GM19468 (cell line): ENCODE results near the gene POU3F2.

Experiments used
- ATAC-seq: cut with Tn5 transposase; IDR thresholded peaks from one replicate; pipeline ENCODE4 v1.9.1; 2021; ENCODE audit warnings: mild to moderate bottlenecking, moderate library complexity, moderate number of reproducible peaks; ENCODE audit not compliant: unreplicated experiment; ENCODE audit errors: extremely low read depth

POU3F2 gene

DNA sequence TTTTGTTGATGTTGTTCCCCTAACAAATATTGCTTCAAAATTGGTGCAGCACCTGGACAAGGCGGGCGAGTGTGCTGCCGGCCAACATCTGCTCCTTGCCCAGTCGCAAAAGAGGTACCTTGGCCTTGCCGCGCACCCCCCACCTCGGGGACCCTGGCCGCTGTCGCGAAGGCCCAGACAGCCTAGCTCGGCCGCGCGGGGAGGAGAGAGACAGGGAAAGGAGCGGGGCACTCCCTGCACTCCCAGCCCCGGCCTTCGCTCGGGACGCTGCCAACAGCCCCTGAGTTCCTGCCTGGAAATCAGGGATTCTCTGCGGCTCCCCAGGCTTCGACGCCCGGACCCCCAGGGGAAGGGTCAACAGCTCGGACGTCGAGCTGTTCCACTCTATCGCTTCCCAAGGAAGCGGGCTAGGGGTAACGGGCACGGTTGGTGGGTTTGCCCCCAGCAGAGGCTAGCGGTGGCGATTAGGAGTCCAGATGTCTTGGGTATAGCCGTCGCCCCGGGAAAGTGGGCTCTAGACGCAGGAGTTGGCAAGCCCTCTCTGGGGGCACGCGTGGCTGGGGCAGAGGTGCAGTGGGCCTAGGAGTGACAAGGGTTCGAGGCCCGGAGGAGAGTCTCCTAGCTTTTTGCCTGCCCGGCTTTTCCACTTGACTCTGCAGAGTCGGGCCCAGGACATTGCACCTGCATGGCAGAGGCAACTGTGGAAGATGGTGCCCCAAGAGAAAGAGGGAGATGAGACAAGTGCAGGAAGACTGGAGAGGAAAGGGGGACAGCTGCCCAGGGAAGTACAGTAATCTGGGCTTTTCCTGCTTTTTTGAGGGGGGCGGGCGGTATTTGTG is 8.2 kb downstream of the POU3F2 start:
- ATAC-seq: no peak

DNA sequence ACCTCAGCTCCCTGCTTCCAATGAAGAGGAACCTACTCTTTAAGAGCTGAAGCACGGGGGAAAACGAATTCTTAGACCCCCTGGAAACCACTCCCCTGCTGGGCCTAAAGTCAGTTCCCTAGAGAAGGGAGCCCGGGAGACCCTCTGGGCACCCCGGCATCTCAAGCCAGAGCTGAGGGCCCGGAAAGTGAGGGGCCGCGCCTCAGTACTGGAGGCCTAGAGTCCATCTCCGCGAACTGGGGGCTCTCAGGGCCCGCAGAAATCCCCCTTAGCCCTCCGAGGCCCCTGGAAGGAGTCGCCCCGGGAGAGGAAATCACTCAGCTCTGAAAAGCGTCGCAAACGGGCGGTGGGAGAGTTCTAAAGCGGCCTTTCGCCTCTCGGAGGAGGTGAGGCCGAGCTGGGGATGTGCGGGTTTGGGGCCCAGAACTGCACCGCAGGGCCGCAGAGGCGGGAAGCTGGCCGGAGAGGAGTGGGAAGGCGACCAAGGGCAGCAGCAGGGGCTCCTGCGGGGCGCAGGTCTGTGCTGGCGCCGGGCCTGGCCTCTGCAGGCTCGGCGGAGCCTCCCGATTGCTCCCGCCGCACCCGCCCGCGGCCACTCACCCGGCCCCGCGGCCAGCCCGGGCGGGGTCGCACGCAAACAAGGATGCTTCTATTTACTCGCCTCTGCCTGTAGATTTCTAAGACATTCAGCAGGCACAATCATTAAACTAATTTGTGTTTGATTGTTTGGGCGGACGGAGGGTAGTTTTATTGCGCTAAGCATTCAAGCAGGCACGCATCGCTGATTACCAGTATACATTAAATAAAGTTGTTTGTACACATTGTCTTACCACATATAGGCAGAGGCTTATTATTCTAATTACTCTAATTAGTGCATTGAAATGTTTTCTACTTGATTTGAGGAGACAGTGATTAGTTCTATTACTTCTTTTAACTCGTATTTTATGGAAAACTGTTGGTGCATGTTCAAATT is 9.2 kb downstream of the POU3F2 start:
- no peak for ATAC-seq

DNA sequence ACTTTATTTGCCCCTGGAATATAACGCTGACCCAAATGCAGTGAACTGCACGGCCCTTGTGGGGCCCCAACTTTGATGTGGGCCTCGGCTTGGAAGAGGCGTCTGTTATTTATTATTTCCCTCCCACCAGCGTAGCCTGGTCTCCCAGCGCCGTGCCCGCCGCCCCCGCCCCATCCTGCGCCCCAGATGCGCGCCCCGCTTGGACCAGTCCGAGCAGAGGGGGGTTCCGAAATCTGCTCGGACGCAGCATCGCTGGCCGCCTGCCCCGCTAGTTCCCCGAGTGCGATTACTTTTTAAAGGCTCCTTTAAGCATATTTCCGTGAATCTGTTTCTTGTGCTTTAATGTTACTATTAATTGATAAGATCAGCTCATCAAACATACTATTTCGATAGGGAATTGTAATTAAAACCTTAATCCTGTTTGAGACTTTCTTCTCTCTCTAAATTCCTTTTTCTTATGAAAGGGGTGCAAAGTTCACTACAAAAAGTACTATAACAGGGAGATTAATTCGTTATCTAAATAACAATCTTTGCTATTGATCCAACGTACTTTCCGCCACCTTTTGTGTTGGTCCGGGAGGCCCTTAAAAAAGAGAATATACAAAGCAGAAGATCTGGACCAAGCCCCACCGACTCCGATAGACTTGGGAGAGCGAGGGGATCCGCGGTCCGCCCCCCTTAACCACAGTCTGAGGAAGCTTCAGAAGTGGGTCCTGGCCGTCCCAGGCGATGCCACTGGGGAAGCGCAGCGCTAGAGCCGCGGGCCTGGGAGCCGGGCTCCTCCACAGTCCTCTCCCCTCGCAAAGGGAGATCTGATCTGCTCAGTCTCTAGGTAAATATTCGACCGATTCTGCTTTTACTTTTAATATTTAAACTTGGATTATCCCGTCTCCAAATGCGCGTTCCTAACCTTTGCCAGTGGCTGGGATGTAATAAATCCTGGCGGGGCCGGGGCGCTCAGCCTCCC is 10.2 kb downstream of the POU3F2 start:
- ATAC-seq: no peak

DNA sequence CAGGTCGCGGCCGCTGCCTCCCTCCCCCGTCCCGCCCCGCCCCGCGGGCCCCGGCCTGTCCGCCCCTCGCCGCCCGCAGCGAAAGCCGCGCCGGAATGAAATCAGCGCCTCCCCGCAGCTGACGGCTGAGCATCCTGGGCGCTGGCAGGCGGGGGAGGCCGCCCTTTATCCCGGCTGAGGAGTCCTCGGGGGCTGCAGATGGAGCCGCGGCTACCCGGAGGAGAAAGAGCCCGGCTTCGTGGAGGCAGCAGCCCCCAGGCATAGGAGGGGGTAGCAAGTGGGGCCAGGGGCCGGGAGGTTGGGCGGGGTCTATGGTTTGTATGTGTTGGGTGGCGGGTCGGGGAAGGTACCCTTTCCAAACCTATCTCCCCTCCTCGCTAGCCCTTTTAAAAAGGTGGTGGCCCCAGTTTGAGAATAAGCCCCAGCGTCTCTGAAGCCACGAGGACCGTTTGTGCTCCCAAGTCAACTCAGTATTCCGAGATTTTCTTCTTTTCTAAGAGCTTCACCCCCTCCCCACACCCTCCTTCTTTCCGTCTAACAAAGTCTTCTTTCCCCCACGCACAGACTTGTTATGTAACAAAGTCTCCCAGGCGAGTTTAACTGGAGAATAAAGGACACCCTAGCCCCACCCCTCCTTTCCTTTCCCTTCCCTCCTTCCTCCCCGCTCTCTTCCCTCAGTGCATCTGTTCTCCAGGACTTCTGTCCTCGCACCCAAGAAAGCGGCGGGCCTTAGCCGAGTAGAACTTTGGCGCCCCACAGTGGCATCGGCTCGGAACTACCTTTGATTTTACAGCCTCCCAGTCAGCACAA is 11.0 kb downstream of the POU3F2 start:
- ATAC-seq: no peak

DNA sequence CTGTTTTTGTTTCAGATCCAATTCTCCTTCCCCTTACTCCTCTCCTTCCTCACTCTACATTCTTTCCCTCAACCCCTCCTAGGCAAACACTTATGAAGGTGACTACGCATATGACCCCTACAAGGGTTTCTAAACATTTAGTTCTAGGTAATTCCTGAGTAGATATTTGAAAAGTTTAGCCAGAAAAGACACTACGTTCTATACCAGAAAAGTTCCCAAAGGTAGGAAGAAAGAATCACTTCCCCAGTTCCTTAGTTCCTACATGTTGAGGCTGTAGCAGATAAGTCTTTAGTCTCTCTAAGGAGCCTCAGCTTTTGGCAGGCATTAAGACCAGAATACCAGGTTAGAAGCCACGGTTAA is 11.6 kb downstream of the POU3F2 start:
- ATAC-seq: no peak

DNA sequence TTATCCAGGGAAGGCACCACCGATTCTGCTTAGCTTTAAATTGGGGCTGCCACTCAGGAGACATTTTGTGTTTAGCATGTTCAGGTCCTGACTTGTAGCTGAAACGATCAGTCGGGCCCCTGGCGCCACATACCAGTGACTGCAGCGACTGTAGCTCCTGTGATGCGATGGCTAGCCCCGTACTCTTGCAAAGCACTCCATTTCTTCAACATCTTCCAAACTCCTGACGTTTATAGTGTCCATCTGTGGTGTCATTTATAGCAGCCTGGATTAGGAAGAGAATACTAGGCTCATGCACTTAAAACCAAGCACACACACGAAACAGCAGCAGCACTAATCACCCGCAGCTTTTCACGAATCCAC is 13.0 kb downstream of the POU3F2 start:
- no peak for ATAC-seq

DNA sequence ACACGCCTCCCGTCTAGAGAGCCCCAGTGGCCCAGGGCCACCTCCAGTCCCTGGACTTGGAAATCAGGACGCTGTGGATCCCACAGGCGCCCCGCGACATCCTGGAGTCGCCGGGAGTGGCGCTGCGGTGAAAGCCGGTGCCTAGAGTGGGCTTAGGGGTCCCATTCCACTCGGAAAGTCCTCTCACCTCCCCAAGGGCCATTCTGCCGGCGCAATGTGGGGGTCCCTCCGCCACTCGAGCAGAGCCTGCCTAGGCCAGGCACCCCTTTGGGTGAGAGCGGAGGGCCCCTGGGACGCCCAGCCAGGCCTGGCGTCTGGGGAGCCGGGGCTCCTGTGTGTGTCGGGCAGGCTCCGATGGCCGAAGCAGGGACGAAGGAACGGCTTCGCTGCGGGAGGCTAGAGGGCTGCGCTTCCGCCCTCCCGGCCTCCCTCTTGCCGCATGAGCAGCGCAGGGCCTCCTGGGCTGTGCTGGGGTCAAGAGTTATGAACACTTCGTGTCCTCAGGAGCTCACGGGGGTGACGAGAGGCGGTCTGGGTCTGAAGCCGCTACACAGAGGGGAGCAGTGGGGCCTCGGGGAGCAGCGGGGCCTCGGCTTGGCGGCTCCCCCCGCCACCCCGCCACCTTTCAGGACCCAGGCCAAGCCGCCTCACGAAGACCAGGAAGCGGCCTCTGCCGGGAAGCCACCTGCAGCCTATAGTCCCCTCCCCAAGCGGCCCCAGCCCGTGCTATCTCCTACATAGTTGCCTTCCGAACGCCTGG is 13.6 kb downstream of the POU3F2 start:
- no peak for ATAC-seq

DNA sequence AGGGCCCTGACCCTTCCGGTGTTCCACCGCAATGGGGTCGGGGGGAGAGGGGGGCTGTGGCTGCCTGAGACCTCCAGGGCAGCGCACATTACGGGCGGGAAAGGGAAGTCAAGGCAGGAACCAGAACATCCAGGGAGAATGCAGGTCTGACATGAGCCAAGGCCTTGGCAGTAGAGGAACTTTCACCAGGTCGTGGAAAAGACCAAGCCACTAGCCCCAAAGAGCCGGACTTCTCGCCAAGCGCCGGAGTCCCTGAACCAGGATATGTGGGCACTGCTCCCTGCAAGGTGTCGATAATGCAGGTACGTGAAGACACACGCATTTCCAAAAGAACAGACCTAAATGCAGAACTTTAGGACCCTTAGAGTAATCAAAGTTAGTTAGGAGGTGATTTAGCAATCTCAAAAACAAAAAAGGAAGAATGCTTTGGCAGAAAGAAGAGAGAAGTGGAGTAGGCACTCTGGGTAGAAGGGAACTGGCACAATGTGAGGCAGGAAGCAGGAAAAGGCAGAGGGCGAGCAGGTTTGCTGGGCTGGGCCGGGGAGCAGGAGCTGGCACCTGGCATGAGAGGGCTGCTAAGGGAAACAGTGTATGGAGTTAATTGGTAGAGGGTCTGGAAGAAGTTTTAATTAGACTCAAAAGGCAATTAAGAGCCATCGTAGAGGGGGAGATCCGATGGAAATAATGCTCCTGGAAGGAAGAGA is 14.3 kb downstream of the POU3F2 start:
- ATAC-seq: no peak

DNA sequence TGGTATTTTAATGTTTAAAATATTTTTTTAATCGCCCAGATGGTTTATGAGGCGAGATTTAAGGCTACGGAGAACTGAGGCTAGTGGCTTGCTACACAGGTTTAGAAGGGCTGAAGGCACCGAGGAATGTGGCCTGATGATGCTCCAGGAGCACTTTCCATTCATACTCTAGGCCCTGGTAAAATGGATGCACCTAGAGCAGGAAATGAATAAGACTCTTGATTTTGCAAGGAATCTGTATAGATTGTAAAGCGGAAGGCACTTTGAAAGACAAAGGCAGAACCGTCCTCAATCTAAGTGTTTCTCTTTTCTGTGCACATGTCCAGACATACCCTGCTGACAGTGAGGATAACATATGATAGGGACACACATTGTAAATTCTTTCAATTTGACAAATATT is 30.1 kb downstream of the POU3F2 start:
- no peak for ATAC-seq

DNA sequence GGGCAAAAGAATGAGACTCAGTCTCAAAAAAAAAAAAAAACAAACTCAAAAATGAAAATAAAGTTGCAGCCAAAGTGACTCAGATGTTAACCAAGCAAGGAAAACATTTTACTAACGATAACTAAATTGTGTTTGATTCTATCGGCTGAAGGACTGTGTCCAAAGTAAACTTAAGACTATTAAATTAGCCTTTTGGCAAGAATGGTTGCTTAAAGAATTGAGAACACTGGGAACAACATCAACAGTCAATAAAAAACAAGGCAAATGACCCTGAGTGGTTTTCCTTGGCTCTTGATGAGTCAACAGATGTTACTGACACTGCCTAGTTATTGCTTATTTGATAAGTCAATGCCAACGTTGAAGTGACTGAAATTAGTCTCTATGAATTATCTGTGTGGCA is 36.7 kb downstream of the POU3F2 start:
- no peak for ATAC-seq

DNA sequence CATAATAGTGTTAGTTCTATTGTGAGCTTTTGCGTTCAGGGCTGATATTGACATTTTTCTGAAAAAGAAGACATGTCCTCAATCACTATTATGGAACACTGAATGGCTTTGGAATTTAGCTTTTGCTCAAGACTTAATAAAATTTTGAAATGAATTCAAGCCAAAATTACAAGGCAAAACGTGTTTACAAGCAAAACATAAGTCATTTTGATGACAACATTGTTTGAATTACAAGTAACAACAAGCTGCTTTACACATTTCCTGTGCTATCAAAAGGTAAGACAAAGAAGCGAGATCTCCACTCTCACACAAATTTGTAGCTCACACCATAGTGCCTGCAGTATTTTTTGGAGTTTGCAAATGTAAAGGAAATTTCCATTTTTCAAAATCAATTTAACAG is 37.4 kb downstream of the POU3F2 start:
- no peak for ATAC-seq

DNA sequence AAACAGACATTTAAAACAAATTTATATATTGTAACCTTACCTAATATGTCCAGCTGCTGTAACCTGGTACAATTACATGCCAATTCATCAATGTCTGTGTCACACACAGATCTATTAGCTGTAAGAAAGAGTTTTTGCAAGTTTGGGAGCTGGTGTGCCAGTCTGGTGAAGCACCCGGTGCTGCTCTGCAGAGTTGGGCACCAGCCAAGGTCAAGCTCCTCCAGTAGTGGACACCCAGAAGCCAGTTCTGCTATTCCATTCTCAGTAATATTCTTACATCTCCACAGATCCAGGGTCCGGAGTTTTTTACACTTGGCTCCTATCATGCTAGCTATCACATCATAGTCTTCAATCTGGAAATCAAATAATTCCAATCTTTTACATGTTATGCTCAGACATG is 41.0 kb downstream of the POU3F2 start:
- no peak for ATAC-seq

DNA sequence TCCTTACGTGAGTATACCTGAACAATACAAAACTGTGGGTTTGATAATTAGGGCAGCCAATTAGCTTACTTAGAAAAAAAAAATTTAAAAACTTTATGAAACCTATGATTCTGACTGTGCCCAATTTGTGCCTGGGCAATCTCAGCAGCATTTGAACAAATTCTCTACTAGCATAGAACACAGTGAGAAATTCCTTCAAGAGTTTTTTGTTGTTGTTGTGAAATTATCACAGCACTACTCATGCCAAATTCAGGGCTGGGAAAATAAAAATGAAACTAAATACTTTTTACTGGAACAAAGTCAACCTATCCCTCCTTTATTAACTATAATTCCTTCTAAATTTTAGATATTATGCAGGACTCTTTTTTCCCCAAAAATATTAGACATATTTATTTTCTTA is 42.9 kb downstream of the POU3F2 start:
- no peak for ATAC-seq

DNA sequence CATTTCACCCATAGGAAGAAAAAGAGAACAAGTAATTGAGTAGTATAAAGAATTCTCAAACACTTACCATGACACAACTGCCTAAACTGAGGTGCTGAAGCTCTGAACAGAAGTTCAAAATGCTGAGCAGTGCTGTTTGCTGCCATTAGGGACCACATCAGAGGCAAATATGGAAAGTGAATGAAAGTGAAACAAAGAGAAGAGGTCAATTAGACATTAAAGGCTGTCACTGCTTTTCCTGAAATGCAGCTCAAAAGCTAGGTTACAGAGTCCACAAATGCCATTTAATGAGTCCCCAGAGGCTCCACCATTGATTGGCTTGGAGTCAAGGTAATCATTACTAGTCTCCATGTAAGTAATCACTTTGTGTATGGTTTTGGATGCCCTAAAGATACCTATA is 46.1 kb downstream of the POU3F2 start:
- ATAC-seq: peak; percentile 64

DNA sequence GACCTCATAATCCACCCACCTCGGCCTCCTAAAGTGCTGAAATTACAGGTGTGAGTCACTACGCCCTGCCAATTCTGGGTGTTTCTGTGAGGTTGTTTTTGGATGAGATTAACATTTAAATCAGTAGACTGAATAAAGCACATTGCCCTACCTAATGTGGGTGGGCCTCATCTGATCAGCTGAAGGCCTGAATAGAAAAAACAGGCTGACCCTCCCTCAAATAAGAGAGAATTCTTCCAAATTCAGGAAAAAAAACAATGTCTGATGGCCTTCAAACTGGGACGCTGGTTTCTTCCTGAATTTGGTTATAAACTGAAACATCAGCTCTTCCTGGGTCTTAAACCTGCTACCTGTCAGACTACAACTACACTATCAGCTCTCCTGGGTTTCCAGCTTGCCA is 51.0 kb downstream of the POU3F2 start:
- no peak for ATAC-seq

DNA sequence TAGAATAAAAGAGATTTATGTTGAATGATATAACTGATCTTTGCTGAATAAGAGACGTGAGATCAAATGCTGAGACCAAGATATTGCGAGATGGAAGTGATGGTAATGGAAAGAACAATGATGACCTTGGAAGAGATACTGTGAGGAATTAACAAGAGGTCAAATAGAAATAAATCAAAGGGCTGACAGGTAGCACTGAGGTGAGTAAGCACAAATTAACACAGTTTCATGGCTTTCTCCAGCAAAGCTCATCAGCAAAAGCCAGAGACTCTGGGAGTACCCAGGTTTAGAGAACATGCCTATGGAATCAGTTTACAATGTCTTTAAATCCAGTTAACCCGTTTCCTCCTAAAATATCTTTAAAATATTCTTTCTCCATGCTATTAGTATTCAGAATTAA is 53.3 kb downstream of the POU3F2 start:
- no peak for ATAC-seq
